Measurements from ENCODE around the gene HOXA7.

The HOXA7 gene

GRCh38 chr7:27168265-27168947 lies 11.9 kb upstream of the HOXA7 start (continued):
- 0 out of 2 replicates have a peak, but pooled peaks have one; percentile 12 for TF ChIP-seq ZNF449 (tag by site-specific recombination; IDR thresholded peaks at IDR 0.05)

GRCh38 chr7:27167916-27168264 lies 11.4 kb upstream of the HOXA7 start:
- ChIA-PET CTCF (interaction anchor here (0.6 to 1.6 kb wide), 6 partner anchors 15 to 1312 kb away, joined by 3 to 5 read pairs (median 4); no protein-coding TSS in a partner anchor), POLR2A (interaction anchor here (1.4 to 11.2 kb wide), 8 partner anchors 11 to 1312 kb away, joined by 4 to 237 read pairs (median 18); partner anchors contain the start of genes CBX3, HOXA11, HOXA5 and HOXA7)
- peaks cover 7% of the 10 kb centered on the region; the same call in 1 of the 2 replicates for H3K4me1 ChIP-seq (ENCODE audit: control insufficient read depth, insufficient read depth, low read length)
- no peaks in the 10 kb centered on the region for H3K9me3 ChIP-seq (ENCODE audit: control insufficient read depth, insufficient read depth, low read depth, low read length)
- TF ChIP-seq PRDM1 (tag by site-specific recombination; IDR thresholded peaks at IDR 0.05) (peak; percentile 81), ZXDB (tag by site-specific recombination; IDR thresholded peaks at IDR 0.05) (no peak)
- H3K36me3 ChIP-seq (ENCODE audit: control insufficient read depth in 2 of 2, insufficient read depth in 1 of 2, low read length in 2 of 2): peaks cover 20 to 46% of the 10 kb centered on the region in 2 experiments
- H3K4me3 ChIP-seq (ENCODE audit: low read depth, low read length): peak overlapping the region; percentile 76
- H3K27ac ChIP-seq (ENCODE audit: extremely low read depth, low read depth, low read length): peak overlapping the region; percentile 100

GRCh38 chr7:27166531-27167505 lies 10.3 kb upstream of the HOXA7 start:
- H3K4me1 ChIP-seq (ENCODE audit: control insufficient read depth, insufficient read depth, low read length): peaks cover 7% of the 10 kb centered on the region; the same call in 1 of the 2 replicates
- H3K36me3 ChIP-seq (ENCODE audit: control insufficient read depth in 2 of 2, insufficient read depth in 1 of 2, low read length in 2 of 2): peaks cover 27 to 49% of the 10 kb centered on the region in 2 experiments
- peak overlapping the region; percentile 76 for H3K4me3 ChIP-seq (ENCODE audit: low read depth, low read length)
- no peaks in the 10 kb centered on the region for H3K9me3 ChIP-seq (ENCODE audit: control insufficient read depth, insufficient read depth, low read depth, low read length)
- CTCF ChIA-PET: interaction anchor here (0.6 to 1.6 kb wide), 5 partner anchors 11 to 1311 kb away, joined by 3 to 5 read pairs (median 3); no protein-coding TSS in a partner anchor
- POLR2A ChIA-PET: interaction anchor here (0.5 to 2.5 kb wide), 11 partner anchors 8 to 1305 kb away, joined by 3 to 21 read pairs (median 6); partner anchors contain the start of genes HOXA11 and HOXA5
- peak overlapping the region; percentile 100 for H3K27ac ChIP-seq (ENCODE audit: extremely low read depth, low read depth, low read length)
- no peak for TF ChIP-seq REST (tag by site-specific recombination; IDR thresholded peaks at IDR 0.05)
- TF ChIP-seq HIC1 (tag by site-specific recombination; IDR thresholded peaks at IDR 0.05): no peak
- TF ChIP-seq PATZ1 (tag by site-specific recombination; IDR thresholded peaks at IDR 0.05): peak; percentile 73; the same call in 1 of the 2 replicates
- TF ChIP-seq ZNF529 (tag by site-specific recombination; IDR thresholded peaks at IDR 0.05; ENCODE audit: insufficient replicate concordance): no peak
- TF ChIP-seq ZBTB17 (tag by site-specific recombination; IDR thresholded peaks at IDR 0.05): no peak
- TF ChIP-seq ZNF610 (tag by site-specific recombination; IDR thresholded peaks at IDR 0.05; ENCODE audit: borderline replicate concordance): no peak
- no peak for TF ChIP-seq ZNF561 (tag by site-specific recombination; IDR thresholded peaks at IDR 0.05; ENCODE audit: borderline replicate concordance)
- no peak for TF ChIP-seq ZNF426 (tag by site-specific recombination; IDR thresholded peaks at IDR 0.05)
- TF ChIP-seq GLIS1 (tag by site-specific recombination; IDR thresholded peaks at IDR 0.05): 0 out of 2 replicates have a peak, but pooled peaks have one; percentile 12
- no peak for TF ChIP-seq ZNF423 (tag by site-specific recombination; IDR thresholded peaks at IDR 0.05)
- no peak; the same call in 1 of the 2 replicates for TF ChIP-seq ZNF76 (tag by site-specific recombination; IDR thresholded peaks at IDR 0.05; ENCODE audit: borderline replicate concordance, low read depth)
- no peak for TF ChIP-seq ZNF274 (IDR thresholded peaks at IDR 0.05; ENCODE audit: low read length)
- TF ChIP-seq ZNF274 (tag by site-specific recombination; IDR thresholded peaks at IDR 0.05; ENCODE audit: borderline replicate concordance): no peak
- peak; percentile 52 for TF ChIP-seq ZNF596 (tag by site-specific recombination; IDR thresholded peaks at IDR 0.05)
- TF ChIP-seq ZNF645 (tag by site-specific recombination; IDR thresholded peaks at IDR 0.05): no peak
